Loucy (cell line): ENCODE data around the gene MAPK14.

Experiments used
- EZH2phosphoT487 ChIP-seq: fragments of 200-600 bp; IDR thresholded peaks from 2 replicates; pipeline ENCODE4 v1.6.1; 2018; ENCODE audit warnings: antibody characterized with exemption, mild to moderate bottlenecking, moderate library complexity, borderline replicate concordance
- TF ChIP-seq, protein P1 (sequence below): fragments of 200-600 bp; sonication (generic); conservative IDR thresholded peaks from 2 replicates; pipeline ENCODE4 v1.5.1; 2014; ENCODE audit warnings: mild to moderate bottlenecking, antibody characterized with exemption, low read length

DNA sequence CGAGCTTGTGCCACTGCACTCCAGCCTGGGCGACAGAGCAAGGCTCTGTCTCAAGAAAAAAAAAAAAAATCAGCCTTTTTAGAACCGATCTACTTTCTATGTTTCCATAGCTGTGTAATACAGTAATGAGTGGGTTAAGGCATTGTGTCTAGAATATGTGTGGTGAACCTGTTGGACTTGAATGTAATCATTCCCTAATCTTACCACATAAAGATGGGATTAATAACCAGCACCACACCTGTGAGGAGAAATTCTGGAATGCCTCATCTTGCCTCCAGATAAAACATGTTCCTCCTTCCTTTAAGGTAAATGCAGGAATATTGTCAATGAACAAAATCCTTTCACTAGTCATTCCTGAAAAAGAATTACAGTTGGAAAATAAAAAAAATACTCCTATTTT is 43.7 kb downstream of the MAPK14 start:
- TF ChIP-seq, protein P1, sequence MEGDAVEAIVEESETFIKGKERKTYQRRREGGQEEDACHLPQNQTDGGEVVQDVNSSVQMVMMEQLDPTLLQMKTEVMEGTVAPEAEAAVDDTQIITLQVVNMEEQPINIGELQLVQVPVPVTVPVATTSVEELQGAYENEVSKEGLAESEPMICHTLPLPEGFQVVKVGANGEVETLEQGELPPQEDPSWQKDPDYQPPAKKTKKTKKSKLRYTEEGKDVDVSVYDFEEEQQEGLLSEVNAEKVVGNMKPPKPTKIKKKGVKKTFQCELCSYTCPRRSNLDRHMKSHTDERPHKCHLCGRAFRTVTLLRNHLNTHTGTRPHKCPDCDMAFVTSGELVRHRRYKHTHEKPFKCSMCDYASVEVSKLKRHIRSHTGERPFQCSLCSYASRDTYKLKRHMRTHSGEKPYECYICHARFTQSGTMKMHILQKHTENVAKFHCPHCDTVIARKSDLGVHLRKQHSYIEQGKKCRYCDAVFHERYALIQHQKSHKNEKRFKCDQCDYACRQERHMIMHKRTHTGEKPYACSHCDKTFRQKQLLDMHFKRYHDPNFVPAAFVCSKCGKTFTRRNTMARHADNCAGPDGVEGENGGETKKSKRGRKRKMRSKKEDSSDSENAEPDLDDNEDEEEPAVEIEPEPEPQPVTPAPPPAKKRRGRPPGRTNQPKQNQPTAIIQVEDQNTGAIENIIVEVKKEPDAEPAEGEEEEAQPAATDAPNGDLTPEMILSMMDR: no peak
- TF ChIP-seq EZH2phosphoT487: no peak
